GM19043 (cell line): Measurements from ENCODE around the gene MESD.
A peak's percentile ranks its signal among the peaks of the same experiment; 100 is the strongest.

Experiments used
- ATAC-seq: cut with Tn5 transposase; IDR thresholded peaks from one replicate; pipeline ENCODE4 v1.9.1; 2021; ENCODE audit warnings: low read depth; ENCODE audit not compliant: unreplicated experiment

Gene MESD

DNA sequence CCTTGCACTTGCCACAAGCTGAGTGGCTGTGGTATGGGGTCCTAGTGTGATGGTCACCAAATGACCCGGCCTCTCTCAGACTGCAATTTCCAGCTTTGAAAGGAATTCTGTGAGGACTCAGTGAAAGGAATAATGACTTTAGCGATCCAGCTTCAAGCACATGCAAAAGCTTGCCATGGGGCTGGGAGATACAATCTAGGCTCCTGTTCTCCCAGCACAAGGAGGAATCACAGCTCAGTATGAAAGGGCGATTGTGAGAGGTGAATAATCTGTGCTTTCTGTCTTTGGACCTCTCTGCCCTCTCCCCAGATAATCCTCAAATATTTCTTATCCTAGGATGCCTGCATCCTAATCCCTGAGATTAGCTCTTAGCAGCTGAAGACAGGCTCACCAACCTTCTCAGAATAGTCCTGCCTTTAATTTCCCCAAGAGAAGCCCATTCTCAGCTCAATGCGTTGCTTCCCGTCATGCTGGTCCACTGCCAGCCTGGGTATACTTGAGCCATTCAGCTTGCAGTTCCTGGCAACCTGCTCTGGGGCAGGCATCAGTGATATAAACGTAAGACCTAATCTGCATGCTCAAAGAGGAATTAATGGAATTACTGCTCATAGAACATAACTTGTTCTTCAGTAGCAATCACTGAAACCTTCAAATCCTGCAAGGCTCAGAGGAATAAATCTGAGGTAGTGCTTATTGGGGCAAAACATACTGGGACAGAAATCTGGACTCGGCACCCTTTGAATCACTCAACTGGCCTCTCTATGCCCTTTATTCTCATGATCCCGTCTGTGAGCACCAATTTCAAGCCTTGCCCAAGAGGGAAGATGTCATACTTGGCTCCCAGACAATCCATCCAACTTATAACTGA, 26.2 kb upstream of the MESD start:
- no peak for ATAC-seq

DNA sequence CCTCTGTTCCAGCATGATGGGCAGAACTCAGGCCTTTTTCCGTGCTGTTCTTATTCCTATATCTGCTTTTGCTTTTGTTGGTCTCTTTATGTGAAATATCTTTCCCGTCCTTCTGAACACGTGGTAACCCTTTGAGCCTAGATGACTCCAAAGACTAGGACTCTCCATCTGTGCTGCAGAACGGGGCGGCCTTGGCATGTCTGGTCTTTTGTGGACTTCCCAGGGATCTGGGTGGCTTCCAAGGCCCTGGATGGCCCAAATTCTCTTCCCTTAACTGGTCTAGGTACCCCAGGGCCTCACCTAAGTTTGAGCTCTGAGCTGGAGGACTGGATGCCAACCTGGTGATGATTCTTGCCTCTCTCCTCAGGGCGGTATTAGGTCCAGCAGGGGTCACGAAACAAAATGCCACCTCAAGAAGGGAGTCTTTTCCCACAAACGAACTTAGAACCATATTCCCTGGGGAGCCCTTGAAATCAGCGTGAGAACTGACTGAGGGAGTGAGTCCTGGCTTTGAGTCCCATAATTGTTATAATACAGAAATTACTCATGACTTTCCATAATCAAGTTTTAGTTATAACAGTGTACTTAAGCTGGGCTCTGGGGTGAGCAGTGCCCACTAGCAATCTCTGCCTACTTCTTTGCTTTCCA, 25.0 kb upstream of the MESD start:
- no peak for ATAC-seq

DNA sequence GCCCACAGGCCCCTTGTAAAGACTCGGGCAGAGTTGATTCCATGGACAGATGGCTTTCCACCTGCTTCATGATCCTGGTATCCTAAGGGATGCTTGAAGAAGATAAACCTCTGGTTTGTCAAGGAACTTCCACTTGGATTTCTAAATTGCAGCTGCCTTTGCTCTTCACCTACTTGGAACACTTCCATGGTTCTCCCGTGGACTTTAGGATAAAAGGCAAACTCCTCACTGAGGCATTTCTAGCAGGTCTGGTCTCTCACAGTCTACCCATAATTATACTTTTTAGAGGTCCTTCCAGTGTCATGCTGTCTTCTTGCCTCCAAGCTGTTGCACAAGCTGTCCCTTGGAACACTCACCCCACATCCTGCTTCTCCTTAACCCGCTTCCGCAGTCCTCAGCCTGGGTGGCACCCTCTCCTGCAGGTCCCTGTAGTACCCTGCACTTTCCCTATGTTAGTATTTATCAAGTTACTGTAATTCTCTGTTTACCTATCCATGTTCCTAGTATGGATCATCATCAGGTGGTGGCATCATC, 23.8 kb upstream of the MESD start:
- ATAC-seq: no peak

DNA sequence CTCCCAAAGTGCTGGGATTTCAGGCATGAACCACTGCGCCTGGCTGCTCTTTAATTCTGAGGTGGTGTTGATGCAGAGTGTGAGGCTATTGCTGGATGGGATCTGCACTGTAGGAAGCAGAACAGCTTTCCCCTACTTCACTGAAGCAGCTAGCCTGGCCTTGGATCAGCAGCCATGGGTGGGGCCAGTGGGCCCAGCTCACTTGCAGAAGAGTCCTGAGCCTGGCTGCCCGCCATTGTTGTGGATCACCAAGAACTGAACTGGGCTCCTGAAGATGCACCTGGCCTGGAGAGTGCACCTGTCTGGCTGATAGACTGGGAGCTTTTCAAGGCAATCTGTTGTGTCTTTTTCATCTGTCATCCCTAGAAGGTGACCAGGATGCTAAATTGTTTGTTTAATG, 23.0 kb upstream of the MESD start:
- ATAC-seq: no peak

DNA sequence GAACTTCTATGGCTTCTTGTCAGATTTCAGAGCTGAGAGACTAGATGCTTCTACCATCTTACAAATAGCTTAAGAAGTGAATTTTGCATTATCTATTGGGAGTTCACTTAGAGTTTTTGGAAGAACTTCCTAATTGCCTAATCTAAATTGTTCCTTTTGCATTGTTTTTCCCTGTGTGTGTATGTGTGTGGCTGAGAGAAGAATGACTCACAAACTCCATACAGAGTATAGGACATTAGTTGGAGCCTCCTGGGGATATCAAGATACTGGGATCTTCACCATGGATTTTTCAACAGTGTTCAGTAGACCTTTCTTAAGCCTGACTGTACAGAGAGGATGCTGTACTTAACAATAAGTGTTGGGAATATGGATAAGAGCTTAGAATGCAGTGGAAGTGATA, 22.0 kb upstream of the MESD start:
- no peak for ATAC-seq

DNA sequence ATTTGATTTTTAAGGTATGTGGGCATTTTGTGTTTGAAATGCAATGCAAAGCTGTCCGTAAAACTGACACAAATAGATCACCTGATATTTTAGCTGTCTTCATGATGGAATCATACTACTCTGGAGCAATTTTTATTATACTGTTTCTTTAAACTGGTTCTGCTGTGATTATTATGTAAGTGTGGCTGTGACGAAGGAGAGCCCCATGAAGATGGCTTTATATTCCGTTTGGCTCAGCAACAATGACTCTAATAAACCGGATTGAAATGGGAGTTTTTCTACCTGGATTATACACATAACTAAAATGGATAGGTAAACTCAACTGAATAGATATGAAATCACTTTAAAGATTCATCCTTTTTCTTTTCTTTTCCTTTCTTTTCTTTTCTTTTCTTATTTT, 20.5 kb upstream of the MESD start:
- no peak for ATAC-seq

DNA sequence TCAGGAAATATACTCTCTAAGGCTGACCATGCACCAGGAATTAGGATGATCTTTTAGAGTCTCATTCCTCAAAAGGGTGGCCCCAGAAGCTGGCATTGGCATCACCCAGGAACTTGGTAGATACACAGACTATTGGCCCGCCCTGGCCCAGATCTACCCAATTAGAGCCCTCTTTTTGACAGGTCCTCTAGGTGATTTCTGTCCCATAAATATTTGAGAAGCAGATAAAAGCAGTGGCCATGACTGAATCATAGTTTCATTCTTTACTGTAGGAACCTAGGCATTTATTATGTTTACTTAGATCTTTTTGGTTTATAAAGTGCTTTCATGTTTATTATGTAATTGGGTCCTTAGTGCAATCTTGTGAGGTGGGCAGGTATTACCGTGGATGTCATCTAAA, 18.7 kb upstream of the MESD start:
- no peak for ATAC-seq

DNA sequence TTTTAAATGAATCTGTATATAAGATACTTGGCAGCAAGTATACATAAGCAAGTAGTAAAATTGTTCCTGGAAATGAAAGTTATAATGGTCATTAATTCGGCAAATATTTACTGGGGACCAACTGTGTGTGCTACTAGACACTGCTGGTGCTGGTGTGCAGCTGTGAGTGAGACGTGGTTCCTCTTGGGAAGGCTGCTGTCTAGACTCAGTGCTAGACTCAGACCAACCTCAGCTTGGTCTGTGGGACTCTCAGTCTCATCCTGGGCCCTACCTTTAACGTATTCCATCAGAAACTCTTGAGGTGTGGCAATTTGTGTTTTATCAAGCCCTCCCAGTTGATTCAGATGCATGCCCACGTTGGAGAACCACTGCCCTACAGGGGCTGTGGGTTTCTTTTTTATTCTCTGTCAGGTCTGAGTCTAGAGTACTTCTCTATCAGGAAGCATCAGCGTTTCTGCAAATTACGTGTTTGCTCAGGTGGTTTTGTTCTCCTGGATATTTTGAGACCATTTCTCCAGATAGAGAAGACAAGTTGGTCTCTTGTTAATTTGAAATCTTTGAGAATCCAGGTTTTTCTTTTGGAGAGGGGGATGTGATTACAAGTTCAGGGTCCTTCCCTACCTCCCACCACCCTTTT, 17.9 kb upstream of the MESD start:
- no peak for ATAC-seq

DNA sequence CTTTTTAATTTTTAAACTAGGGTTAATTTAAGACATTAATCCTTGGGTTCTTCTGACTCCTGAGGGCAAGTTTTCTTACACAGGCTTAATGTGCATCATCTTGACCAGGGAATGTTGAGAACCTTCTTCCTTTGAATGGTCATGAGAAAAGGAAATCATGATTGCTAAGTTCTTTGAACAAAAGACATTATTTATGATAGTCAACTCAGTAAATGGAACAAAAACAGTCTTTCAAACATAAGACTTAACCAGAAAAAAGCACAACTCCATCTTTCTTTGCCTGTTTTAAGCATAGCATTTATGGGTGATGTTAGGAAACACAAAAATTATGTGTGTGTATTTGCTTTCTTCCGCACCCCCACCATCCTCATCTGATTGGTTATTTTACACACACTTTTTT, 16.5 kb upstream of the MESD start:
- ATAC-seq: no peak

DNA sequence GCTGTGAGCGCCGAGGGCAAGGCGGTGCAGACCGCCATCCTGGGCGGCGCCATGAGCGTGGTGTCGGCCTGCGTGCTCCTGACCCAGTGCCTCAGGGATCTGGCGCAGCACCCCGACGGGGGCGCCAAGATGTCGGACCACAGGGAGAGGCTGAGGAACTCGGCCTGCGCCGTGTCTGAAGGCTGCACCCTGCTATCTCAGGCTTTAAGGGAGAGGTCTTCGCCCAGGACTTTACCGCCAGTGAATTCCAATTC, 13.4 kb upstream of the MESD start:
- no peak for ATAC-seq

DNA sequence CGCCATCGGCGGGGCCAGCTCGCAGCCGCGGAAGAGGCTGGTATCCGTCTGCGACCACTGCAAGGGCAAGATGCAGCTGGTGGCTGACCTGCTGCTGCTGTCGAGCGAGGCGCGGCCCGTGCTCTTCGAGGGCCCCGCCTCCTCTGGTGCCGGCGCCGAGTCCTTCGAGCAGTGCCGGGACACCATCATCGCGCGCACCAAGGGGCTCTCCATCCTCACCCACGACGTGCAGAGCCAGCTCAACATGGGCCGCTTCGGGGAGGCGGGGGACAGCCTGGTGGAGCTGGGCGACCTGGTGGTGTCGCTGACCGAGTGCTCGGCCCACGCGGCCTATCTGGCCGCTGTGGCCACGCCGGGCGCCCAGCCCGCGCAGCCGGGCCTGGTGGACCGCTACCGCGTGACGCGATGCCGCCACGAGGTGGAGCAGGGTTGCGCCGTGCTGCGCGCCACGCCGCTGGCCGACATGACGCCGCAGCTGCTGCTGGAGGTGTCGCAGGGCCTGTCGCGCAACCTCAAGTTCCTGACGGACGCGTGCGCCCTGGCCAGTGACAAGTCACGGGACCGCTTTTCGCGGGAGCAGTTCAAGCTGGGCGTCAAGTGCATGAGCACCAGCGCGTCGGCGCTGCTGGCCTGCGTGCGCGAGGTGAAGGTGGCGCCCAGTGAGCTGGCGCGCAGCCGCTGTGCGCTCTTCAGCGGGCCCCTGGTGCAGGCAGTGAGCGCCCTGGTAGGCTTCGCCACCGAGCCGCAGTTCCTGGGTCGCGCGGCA, 12.9 kb upstream of the MESD start:
- ATAC-seq: no peak

DNA sequence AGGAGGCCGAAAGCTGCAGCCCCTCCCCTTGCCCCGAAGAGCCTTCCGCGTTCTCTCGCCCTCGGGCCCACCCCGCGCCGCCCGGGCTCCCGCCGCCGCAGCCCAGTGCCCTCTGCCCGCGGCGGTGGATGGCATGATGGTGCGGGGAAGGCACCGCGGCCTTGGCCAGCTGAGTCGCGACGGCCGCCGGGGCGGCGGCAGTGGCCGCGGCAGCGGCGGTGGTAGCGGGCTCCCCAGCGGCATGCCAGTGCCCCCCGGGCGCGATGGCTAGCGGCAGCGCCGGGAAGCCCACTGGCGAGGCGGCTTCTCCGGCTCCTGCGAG, 12.4 kb upstream of the MESD start:
- ATAC-seq: no peak

DNA sequence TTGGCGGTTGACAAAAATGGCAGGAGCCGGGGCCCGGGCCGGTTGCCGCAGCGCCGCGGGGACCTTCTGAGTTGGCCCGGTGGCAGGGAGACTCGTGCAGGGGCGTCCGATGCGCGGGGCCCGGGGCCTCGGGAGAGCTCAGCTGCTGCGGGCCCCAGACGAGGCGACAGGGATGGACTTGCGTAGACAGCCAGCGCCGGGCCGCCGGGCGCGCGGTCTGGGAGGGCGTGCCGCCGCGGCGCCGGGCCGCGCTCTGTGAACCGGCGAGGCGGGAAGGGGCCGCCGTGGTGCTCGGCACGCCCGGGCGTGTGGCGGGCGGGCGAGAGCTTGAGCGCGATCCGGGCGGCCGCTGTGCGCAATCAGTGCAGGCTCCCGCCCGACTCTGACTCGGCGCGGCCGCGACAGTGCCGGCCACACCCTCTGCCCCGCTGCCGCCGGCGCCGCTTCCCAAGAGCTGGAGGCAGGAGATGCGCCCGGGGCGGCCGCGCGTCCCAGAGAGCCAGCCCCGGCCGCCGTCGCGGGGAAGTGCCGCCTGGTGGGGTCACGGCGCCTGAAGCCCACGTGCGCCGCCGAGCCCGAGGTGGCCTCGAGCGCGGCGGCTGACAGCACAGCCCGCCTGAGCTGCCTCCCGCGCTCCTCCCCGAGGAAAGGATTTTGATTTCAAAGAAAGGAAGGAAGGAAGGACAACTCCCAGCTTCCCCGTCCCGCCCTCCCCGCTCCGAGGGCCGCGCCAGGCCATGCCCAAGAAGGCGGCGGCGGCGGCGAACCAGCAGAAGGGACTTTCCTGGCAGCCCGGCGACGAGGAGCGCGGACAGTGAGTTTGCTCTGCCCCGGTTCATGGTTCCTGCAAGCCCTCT, 11.8 kb upstream of the MESD start:
- ATAC-seq: peak; percentile 28

DNA sequence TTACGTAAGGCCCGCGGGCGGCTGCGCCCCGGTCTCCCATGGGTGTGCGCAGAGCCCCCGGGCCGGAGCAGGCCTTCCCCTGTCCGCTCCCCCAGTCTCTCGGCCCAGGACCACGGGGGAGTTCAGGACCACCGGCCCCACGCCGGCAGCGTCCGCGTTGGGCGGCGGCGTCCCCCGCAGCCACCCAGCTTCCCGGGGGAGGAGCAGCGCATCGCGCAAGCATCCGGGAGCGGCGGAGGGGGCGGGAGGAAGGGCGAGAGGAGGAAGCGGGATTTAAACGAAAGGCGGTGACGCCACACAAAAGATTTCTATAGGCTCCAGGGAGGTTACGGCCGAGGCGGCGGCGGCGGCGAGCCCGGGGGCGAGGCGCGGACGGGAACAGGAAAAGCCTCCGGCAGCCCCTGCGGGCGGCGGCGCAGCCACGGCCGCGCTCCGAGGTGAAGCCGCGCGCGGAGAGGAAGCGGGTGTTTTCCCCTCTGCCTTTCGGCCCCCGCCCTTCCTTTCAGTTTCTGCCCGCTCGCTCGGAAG, 11.1 kb upstream of the MESD start, which contains the start of gene TLNRD1:
Gene TLNRD1, plus strand, starts transcription at position 300 of the 528 bp plus-strand sequence. CDS start 1,349 bp downstream, outside the sequence.
- peak; percentile 42 for ATAC-seq

DNA sequence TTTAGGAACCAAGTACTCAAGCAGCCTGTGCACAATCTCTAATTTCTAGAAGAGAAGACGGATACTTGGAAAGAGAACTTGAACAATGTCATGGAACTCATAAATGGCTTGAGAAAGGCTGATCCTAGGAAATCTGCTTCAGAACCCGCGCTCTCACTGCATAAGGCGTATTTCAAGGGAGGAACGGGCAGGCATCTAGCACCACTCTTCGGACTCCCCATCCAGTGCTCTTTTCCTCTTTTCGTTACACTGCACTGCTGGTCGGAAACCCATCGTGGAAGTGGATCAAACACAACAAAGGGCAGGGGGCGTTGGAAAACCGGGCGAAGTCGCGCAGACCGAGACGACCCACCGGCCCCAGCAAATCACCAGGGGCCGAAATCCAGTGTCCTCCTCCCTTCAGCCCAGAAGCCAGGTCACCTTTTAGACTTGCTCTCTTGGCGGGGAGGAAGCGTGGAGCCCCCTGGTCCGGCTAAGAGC, 10.6 kb upstream of the MESD start:
- no peak for ATAC-seq

DNA sequence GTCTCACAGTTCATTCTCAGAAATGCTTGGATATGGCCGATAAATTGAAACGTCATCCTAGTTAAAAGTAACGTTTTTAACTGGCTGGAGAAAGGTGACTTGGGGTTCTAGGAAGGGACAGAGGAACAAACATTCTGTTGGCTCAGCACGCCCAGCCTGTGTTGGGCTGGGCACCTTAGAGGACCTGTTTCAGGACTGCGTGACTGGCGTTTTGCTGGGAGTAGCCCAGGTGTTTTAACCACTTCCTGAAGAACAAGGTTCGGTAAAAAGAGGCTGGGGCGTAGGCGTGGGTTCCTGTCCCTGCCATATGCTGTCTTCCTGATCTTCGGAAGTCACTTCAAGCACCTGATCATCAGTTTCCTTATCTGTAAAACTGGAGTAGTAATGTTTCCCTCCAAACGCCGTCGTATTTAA, 10.0 kb upstream of the MESD start:
- ATAC-seq: peak; percentile 35

DNA sequence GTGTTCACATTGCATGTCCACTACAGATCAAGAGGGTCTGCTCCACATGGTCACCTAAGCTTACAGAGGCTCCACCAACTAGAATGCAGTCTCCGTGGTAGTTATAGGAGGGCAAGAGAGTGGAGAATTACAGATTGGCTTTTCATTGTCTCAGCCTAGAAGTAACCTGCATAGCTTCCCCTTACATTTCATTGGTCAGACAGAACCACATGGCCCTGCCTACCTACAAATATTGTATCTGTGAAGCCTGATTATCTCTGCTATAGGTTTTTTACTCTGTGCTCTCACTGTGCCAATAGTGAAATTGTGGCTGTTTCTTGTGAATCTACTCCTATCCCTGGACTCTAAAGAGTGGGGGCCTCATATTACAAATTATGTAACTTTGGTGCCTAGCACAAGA, 8.6 kb upstream of the MESD start:
- ATAC-seq: no peak

DNA sequence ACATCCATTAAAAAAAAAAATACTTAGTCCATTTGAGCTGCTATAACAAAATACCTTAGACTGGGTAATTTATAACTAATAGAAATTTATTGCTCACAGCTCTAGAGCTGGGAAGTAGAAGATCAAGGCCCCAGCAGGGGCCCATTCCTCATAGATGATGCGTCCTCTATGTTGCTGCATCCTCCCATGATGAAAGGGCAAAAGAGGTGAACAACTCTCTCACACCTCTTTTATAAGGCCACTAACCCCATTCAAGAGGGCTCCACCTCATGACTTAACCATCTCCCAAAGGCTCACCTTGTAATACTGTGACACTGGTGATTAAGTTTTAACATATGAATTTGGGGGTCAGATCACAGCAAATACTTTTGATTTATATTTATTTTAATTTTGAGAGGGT, 8.1 kb upstream of the MESD start:
- ATAC-seq: no peak

DNA sequence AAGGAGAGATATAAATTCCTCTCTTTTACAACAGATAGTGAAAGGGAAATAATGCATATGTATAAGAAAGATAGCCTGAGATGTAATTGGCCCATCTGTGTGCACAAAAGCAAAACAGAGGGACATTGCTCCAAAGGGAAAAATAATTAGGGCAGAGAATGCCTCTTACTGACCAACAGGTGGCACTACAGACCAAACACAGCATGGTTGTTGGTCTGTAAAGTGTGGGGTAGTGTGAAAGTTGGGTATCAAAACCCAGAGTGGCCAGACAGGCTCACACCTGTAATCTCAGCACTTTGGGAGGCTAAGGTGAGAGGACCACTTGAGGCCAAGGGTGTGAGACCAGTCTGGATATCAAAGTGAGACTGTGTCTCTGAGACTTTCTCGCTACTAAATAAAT, 6.6 kb upstream of the MESD start:
- ATAC-seq: no peak

DNA sequence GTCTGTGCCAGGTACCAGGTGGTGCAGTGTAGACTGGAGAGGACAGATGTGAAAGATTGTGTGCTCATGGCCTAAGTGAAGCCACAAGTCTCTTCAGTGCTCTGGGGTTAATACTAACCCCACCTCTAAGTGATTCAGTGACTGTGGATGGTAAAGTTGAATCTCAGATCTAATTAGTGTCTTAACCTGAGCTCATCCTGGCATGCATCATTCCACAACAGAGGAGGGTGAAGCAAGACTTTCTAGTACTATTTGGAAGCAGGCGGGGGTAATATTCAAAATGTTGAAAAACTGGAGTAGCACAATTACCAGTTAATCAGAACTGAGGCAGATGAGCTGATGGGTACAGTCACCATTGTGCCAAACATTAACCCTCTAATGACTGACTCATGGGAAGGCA, 2.8 kb upstream of the MESD start:
- ATAC-seq: no peak
